Activated CD8-positive, alpha-beta T cell treated with anti-CD3 and anti-CD28 coated beads for 36 hours (primary cell): ENCODE results near the gene MFN1. TPM values are rescaled to one million over a fixed set of nuclear protein-coding genes. Genes with fewer than 3 reads are reported as not detected.

Source experiments
- ATAC-seq: fragments of 200-7000 bp; cut with Tn5 transposase; one replicate; pipeline ENCODE4 v1.10.0; 2021; ENCODE audit warnings: mild to moderate bottlenecking, moderate library complexity
- CTCF ChIA-PET: fragments of 350-600 bp; sonication (Branson Sonifier 250); formaldehyde crosslinking; loops from one replicate; lab custom pipeline; 2021; ENCODE audit warnings: antibody characterized with exemption; lab: Charles Lee
- POLR2A ChIA-PET: fragments of 350-600 bp; sonication (Branson Sonifier 250); formaldehyde crosslinking; loops from one replicate; lab custom pipeline; 2021; ENCODE audit warnings: antibody characterized with exemption; lab: Charles Lee
- DNase-seq: peaks from one replicate; pipeline ENCODE4 v3.0.0-alpha.2; 2020
- H3K27ac Mint-ChIP-seq: one replicate; pipeline ENCODE4 v1.8.0; 2021; ENCODE audit warnings: mild to moderate bottlenecking, mixed read lengths
- H3K27me3 Mint-ChIP-seq: one replicate; pipeline ENCODE4 v1.8.0; 2021; ENCODE audit warnings: mixed read lengths
- H3K36me3 Mint-ChIP-seq: one replicate; pipeline ENCODE4 v1.8.0; 2021; ENCODE audit warnings: low read depth, mixed read lengths
- H3K4me1 Mint-ChIP-seq: one replicate; pipeline ENCODE4 v1.8.0; 2021; ENCODE audit warnings: low read depth, mixed read lengths
- H3K4me3 Mint-ChIP-seq: one replicate; pipeline ENCODE4 v1.8.0; 2021; ENCODE audit warnings: mild to moderate bottlenecking, moderate library complexity, mixed read lengths
- H3K9me3 Mint-ChIP-seq: one replicate; pipeline ENCODE4 v1.8.0; 2021; ENCODE audit warnings: mixed read lengths
- intact Hi-C: fragments of 100-400 bp; cut with micrococcal nuclease; formaldehyde crosslinking; loops from one replicate; pipeline ENCODE4 v1.10.0; 2022
- total RNA-seq, 2 experiments: library from RNA; stranded (reverse); gene quantifications; one replicate each; pipeline ENCODE4 v1.2.3, GENCODE V29; 2021
- TF ChIP-seq, protein P1 (sequence below): fragments of 200-600 bp; IDR thresholded peaks from one replicate; pipeline ENCODE4 v1.8.0; 2022; ENCODE audit warnings: antibody characterized with exemption, mild to moderate bottlenecking

MFN1 gene
- total RNA-seq, 2 experiments from 2014 or later, result 31.9 to 34.8 TPM

DNA sequence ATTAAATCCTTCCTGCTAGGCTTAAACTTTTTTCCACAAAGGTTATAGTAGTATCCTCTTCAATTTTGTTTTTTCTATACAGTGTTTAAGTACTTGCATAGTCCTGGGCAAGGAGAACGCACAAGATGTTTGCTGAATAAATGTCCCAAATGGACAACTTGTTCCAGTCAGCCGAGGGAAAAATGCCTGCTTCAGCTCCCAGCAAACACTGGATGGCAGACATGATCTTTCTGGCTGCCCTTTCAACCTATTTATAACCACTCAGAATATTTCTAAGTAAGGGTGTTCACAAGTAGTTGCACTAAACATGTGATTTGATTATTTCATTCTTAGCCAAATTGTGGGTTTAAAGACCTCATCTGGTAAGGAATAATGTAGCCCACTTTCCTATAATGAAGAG is 74.0 kb downstream of the MFN1 start:
- CTCF ChIA-PET, result no interaction called here
- TF ChIP-seq, protein P1, sequence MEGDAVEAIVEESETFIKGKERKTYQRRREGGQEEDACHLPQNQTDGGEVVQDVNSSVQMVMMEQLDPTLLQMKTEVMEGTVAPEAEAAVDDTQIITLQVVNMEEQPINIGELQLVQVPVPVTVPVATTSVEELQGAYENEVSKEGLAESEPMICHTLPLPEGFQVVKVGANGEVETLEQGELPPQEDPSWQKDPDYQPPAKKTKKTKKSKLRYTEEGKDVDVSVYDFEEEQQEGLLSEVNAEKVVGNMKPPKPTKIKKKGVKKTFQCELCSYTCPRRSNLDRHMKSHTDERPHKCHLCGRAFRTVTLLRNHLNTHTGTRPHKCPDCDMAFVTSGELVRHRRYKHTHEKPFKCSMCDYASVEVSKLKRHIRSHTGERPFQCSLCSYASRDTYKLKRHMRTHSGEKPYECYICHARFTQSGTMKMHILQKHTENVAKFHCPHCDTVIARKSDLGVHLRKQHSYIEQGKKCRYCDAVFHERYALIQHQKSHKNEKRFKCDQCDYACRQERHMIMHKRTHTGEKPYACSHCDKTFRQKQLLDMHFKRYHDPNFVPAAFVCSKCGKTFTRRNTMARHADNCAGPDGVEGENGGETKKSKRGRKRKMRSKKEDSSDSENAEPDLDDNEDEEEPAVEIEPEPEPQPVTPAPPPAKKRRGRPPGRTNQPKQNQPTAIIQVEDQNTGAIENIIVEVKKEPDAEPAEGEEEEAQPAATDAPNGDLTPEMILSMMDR, result no peak
- intact Hi-C loops, result no loop called here
- POLR2A ChIA-PET, result no interaction called here
- Mint-ChIP-seq H3K4me1 (no peaks in the 10 kb centered on the region), H3K27me3 (no peaks in the 10 kb centered on the region), H3K9me3 (no peaks in the 10 kb centered on the region), H3K27ac (no peak overlapping the region), H3K36me3 (no peaks in the 10 kb centered on the region), H3K4me3 (no peak overlapping the region)
- ATAC-seq, result no peak
- DNase-seq, result no peak

- ChIA-PET CTCF (no interaction called here), POLR2A (interaction anchor here (0.8 kb wide), 1 partner anchor 10 kb away, joined by 3 read pairs; no protein-coding TSS in a partner anchor)
- intact Hi-C loops, result no loop called here
- DNase-seq (no peak), ATAC-seq (no peak)
- Mint-ChIP-seq H3K36me3 (no peaks in the 10 kb centered on the region), H3K4me1 (no peaks in the 10 kb centered on the region), H3K9me3 (no peaks in the 10 kb centered on the region), H3K27me3 (peaks cover 1% of the 10 kb centered on the region), H3K27ac (no peak overlapping the region), H3K4me3 (no peak overlapping the region)
- TF ChIP-seq, protein P1, result no peak
Observed at GRCh38 chr3:179425075-179425474, 77.6 kb downstream of the MFN1 start.

DNA sequence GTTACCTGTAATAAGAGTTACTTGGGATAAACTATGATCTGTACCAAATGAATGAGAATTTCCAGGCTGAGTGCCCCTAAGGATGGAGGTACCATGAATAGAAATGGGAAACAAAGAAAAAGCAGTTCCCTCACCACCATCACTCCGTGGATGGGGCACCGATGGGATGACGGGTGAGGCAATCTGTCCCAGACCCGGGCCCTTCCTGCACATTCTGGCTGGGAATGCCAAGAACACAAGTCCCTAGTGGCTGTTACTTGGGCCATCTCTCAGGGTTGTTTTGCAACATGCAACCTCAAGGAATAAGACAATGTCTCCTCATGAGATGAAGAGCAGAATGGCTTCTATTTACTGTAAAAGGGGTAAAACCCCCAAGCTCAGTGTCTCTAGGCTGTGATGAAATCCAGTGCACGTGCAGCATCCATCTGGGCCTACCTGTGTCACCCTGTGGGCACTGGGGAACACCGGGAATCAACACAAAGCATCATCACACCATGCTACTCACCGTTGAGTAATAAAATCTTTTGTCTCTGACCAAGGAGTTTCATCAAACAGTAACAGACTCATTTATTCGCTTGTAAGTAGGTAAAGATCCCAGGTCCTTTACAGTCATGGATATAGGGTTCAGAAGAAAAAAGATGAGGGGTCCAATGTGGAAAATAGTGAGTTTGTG is 81.5 kb downstream of the MFN1 start:
- intact Hi-C loops, result no loop called here
- DNase-seq, result no peak
- ATAC-seq, result no peak
- CTCF ChIA-PET, result interaction anchor here (1.6 kb wide), 1 partner anchor 10 kb away, joined by 4 read pairs; no protein-coding TSS in a partner anchor
- no peaks in the 10 kb centered on the region for H3K36me3 Mint-ChIP-seq
- TF ChIP-seq, protein P1, result no peak
- no peaks in the 10 kb centered on the region for H3K4me1 Mint-ChIP-seq
- peaks cover 1% of the 10 kb centered on the region for H3K27me3 Mint-ChIP-seq
- POLR2A ChIA-PET, result interaction anchor here (0.9 kb wide), 1 partner anchor 176 kb away, joined by 3 read pairs; no protein-coding TSS in a partner anchor
- no peak overlapping the region for H3K4me3 Mint-ChIP-seq
- no peak overlapping the region for H3K27ac Mint-ChIP-seq
- H3K9me3 Mint-ChIP-seq, result no peaks in the 10 kb centered on the region

GRCh38 chr3:179430277-179430870 is 82.9 kb downstream of the MFN1 start:
- CTCF ChIA-PET, result no interaction called here
- POLR2A ChIA-PET, result no interaction called here
- peaks cover 1% of the 10 kb centered on the region for H3K27me3 Mint-ChIP-seq

More at GRCh38 chr3:179430277-179430870, 82.9 kb downstream of the MFN1 start:
- TF ChIP-seq, protein P1, result no peak
- no peak for DNase-seq
- intact Hi-C loops, result no loop called here
- no peaks in the 10 kb centered on the region for H3K4me1 Mint-ChIP-seq
- no peak overlapping the region for H3K27ac Mint-ChIP-seq
- no peak for ATAC-seq
- no peaks in the 10 kb centered on the region for H3K36me3 Mint-ChIP-seq
- no peaks in the 10 kb centered on the region for H3K9me3 Mint-ChIP-seq
- H3K4me3 Mint-ChIP-seq, result no peak overlapping the region
